Cardiac muscle cell (in vitro differentiated cells and primary cell): ENCODE results near the gene GGCT. TPM values are rescaled to one million over a fixed set of nuclear protein-coding genes. Genes with fewer than 3 reads are reported as not detected.
A peak's percentile ranks its signal among the peaks of the same experiment; 100 is the strongest.

ENCODE experiments used
- DNase-seq, 2 donors: peaks; one replicate each; pipeline versions ENCODE4 v3.0.0 to v3.0.0-alpha.2; 2010 to 2017; ENCODE audit warnings: low read depth in 1 of 2, low spot score in 1 of 2
- H3K27ac ChIP-seq: fragments of 200-600 bp; sonication (generic); 2 replicates; pipeline ENCODE4 v1.5.1; 2016
- H3K27me3 ChIP-seq: fragments of 200-600 bp; sonication (generic); 2 replicates; pipeline ENCODE4 v1.6.0; 2016; ENCODE audit warnings: control low read depth
- H3K36me3 ChIP-seq: fragments of 200-600 bp; sonication (generic); 2 replicates; pipeline ENCODE4 v1.5.1; 2016; ENCODE audit warnings: control low read depth
- H3K4me1 ChIP-seq: fragments of 200-600 bp; sonication (generic); 2 replicates; pipeline ENCODE4 v1.8.1; 2017; ENCODE audit warnings: low read depth, mild to moderate bottlenecking, mixed run types
- H3K4me3 ChIP-seq: fragments of 200-600 bp; sonication (generic); 2 replicates; pipeline ENCODE4 v1.5.1; 2016; ENCODE audit warnings: mild to moderate bottlenecking
- H3K9me3 ChIP-seq: fragments of 200-600 bp; sonication (generic); 2 replicates; pipeline ENCODE4 v1.5.1; 2017; ENCODE audit warnings: low read depth, mild to moderate bottlenecking, control low read depth
- polyA plus RNA-seq: library from polyadenylated mRNA; unstranded; fragments of >200 nt; fragmentation: Nextera tagmentation; extraction: Ambion mirVana; gene quantifications from 2 replicates; pipeline ENCODE4 v1.2.1, GENCODE V29; 2016
- total RNA-seq: library from RNA; depleted of rRNA; stranded (reverse); fragments of >200 nt; gene quantifications from 2 replicates; pipeline ENCODE4 v1.2.3, GENCODE V29; 2016
- TF ChIP-seq, protein P1 (sequence below): IDR thresholded peaks from 2 replicates; pipeline ENCODE4 v1.5.1; 2012; ENCODE audit warnings: low read depth, mild to moderate bottlenecking, low read length

The GGCT gene, protein sequence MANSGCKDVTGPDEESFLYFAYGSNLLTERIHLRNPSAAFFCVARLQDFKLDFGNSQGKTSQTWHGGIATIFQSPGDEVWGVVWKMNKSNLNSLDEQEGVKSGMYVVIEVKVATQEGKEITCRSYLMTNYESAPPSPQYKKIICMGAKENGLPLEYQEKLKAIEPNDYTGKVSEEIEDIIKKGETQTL
- total RNA-seq (41.9 and 49.8 TPM in 2 replicates), polyA plus RNA-seq (66.2 and 81.2 TPM in 2 replicates)

DNA sequence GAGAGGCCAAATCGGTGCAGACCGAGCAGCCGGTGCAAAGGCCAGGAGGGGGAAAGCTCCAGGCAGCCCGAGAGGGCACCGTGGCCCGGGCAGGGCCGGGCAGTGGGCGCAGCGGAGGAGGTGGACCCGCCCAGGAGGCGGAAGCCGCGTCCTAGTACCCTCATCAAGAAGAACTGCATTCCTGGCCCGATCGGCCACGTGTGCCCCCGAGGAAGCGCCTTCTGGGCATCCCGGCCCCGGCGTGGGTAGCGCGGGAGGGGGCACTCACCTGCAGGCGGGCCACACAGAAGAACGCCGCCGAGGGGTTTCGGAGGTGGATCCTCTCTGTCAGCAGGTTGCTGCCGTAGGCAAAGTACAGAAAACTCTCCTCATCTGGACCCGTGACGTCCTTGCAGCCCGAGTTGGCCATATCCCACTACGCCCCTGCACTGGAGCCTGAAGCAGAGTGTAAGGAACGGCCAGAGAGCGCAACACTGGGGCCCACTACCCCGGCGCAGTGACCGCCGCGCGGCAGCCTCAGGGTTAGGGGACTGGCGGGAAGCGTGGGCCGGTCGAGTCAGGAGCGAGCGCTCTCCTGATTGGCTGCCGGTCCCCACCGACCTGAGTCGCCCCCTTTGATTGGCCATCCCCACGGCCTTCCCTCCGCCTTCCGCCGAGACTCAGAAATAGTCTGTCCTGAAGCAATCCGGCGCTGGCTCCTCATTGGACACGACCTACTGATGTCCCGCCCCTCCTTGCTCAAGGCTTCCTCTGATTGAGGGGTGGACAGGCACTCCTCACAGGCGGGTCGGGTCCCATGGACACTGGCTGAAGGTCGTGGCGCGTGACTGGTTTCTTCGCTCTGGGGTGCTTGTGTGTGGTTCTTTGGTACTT lies at the start of gene GGCT:
GGCT (minus strand) TSS at position 529 of the 873 bp plus-strand sequence; CDS start at position 409, 120 bp downstream.
- TF ChIP-seq, protein P1, sequence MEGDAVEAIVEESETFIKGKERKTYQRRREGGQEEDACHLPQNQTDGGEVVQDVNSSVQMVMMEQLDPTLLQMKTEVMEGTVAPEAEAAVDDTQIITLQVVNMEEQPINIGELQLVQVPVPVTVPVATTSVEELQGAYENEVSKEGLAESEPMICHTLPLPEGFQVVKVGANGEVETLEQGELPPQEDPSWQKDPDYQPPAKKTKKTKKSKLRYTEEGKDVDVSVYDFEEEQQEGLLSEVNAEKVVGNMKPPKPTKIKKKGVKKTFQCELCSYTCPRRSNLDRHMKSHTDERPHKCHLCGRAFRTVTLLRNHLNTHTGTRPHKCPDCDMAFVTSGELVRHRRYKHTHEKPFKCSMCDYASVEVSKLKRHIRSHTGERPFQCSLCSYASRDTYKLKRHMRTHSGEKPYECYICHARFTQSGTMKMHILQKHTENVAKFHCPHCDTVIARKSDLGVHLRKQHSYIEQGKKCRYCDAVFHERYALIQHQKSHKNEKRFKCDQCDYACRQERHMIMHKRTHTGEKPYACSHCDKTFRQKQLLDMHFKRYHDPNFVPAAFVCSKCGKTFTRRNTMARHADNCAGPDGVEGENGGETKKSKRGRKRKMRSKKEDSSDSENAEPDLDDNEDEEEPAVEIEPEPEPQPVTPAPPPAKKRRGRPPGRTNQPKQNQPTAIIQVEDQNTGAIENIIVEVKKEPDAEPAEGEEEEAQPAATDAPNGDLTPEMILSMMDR = no peak
- H3K36me3 ChIP-seq = no peaks in the 10 kb centered on the region
- peak within 1 kb of the TSS; percentile 29 for H3K27ac ChIP-seq
- no peaks in the 10 kb centered on the region for H3K9me3 ChIP-seq
- no peaks in the 10 kb centered on the region for H3K27me3 ChIP-seq
- H3K4me1 ChIP-seq = no peaks in the 10 kb centered on the region
- DNase-seq = peak; percentile 98 to 99
- H3K4me3 ChIP-seq = peak within 1 kb of the TSS; percentile 82

DNA sequence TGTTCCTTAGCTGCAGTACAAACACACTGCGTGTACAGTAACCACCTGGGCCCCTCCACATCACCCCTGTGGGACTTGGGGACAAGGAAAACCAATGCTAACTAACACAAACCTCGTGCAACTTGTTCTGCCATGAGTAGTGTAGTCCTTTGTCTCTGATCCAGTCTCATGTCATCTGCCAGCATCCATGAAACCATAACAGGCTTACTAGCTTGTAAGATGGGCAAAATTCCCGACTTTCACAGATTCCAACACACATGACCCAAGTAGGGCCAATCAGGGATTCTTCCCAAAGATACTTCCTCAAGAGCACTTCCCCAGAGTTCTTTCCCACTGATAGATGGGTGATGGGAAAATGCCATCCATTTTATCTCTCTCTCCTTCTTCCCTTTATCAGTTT lies 48.9 kb upstream of the GGCT start:
- H3K27ac ChIP-seq = no peak overlapping the region
- no peak for DNase-seq
- no peaks in the 10 kb centered on the region for H3K27me3 ChIP-seq
- TF ChIP-seq, protein P1 = no peak
- no peaks in the 10 kb centered on the region for H3K9me3 ChIP-seq
- no peak overlapping the region for H3K4me3 ChIP-seq
- peaks cover 3% of the 10 kb centered on the region for H3K4me1 ChIP-seq
- no peaks in the 10 kb centered on the region for H3K36me3 ChIP-seq

DNA sequence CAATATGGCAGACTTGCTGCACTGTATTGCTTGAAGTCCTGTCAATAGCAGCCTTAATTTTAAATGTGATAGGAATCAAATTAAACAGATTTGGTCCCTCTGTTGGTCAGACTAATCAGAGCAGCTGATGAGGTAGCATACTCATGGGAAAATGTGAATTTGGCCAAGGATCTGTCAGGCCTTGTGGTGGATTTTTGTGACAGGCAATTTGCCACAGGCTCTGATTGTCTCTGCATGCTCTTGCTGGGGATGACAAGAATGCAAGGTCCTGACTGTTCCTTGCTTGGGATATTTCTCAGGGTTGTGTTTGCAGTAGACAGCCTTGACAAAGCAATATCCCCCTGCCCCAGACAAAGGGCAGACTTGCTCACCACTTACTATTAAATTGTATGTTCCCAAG lies 48.5 kb upstream of the GGCT start:
- H3K27ac ChIP-seq = no peak overlapping the region
- no peak for DNase-seq
- H3K4me1 ChIP-seq = peaks cover 3% of the 10 kb centered on the region
- H3K27me3 ChIP-seq = no peaks in the 10 kb centered on the region
- H3K9me3 ChIP-seq = no peaks in the 10 kb centered on the region
- no peak overlapping the region for H3K4me3 ChIP-seq
- no peaks in the 10 kb centered on the region for H3K36me3 ChIP-seq
- TF ChIP-seq, protein P1 = no peak

DNA sequence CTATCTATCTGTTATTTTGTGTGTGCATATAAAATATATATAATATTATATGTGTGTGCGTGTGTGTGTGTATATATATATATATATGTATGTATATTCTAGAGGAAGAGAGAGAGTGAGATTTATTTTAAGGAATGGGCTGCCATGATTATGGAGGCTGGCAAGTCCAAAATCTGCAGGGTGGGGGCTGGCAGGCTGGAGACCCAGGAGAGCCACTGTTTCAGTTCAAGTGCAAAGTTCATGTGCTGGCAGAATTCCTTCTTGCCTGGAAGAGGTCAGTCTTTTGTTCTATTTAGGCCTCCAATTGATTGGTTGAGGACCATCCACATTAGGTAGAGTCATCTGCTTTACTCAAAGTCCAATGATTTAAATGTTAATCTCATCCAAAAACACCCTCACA lies 47.7 kb upstream of the GGCT start:
- no peaks in the 10 kb centered on the region for H3K36me3 ChIP-seq
- peaks cover 3% of the 10 kb centered on the region for H3K4me1 ChIP-seq
- H3K9me3 ChIP-seq = no peaks in the 10 kb centered on the region
- no peak for DNase-seq
- H3K4me3 ChIP-seq = no peak overlapping the region
- H3K27me3 ChIP-seq = no peaks in the 10 kb centered on the region
- H3K27ac ChIP-seq = no peak overlapping the region
- TF ChIP-seq, protein P1 = no peak

DNA sequence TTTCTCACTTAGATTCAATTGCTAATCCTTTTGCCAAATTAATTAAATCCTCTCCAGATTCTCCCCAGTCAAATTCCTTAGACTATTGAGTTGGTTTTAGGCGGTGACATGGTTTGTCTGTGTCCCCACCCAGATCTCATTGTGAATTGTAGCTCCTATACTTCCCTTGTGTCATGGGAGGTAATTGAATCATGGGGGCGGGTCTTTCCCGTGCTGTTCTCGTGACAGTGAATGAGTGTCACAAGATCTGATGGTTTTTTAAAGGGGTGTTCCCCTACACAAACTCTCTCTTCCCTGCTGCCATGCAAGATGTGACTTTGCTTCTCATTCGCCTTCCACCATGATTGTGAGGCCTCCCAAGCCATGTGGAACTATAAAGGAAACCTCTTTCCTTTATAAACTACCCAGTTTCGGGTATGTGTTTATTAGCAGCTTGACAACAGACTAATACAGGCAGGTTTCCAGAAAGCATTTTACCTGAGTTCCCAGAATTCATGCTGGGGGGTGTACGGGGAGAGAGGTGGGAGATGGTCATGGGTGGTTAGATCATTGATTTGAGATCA lies 45.4 kb upstream of the GGCT start:
- peaks cover 3% of the 10 kb centered on the region for H3K4me1 ChIP-seq
- H3K27me3 ChIP-seq = no peaks in the 10 kb centered on the region
- H3K4me3 ChIP-seq = no peak overlapping the region
- TF ChIP-seq, protein P1 = no peak
- H3K36me3 ChIP-seq = no peaks in the 10 kb centered on the region
- no peak for DNase-seq
- no peak overlapping the region for H3K27ac ChIP-seq
- H3K9me3 ChIP-seq = no peaks in the 10 kb centered on the region
